Gastroesophageal sphincter (tissue), 3 donors: ENCODE results near the gene TXNDC17.

Source experiments
- EP300 ChIP-seq: sonication (generic); formaldehyde crosslinking; IDR thresholded peaks from one replicate; pipeline ENCODE4 v1.6.1; 2017; ENCODE audit warnings: antibody characterized with exemption, mild to moderate bottlenecking
- POLR2A ChIP-seq, 2 donors: fragments of 450-650 bp; IDR thresholded peaks; one replicate each; pipeline ENCODE4 v1.6.1; 2017; ENCODE audit warnings: antibody characterized with exemption in 2 of 2, mild to moderate bottlenecking in 2 of 2, moderate library complexity in 1 of 2
- POLR2AphosphoS5 ChIP-seq: sonication (generic); formaldehyde crosslinking; IDR thresholded peaks from one replicate; pipeline ENCODE4 v1.6.1; 2017; ENCODE audit warnings: antibody characterized with exemption
- TF ChIP-seq, protein P1 (sequence below), 4 experiments: fragments of 200-600 bp in 2 of 4; fragments of 450-650 bp in 2 of 4; sonication (generic) in 1 of 4; IDR thresholded peaks; one replicate each; pipeline ENCODE4 v1.5.1; 2017 to 2019; ENCODE audit warnings: antibody characterized with exemption in 4 of 4, mild to moderate bottlenecking in 2 of 4, moderate library complexity in 2 of 4

DNA sequence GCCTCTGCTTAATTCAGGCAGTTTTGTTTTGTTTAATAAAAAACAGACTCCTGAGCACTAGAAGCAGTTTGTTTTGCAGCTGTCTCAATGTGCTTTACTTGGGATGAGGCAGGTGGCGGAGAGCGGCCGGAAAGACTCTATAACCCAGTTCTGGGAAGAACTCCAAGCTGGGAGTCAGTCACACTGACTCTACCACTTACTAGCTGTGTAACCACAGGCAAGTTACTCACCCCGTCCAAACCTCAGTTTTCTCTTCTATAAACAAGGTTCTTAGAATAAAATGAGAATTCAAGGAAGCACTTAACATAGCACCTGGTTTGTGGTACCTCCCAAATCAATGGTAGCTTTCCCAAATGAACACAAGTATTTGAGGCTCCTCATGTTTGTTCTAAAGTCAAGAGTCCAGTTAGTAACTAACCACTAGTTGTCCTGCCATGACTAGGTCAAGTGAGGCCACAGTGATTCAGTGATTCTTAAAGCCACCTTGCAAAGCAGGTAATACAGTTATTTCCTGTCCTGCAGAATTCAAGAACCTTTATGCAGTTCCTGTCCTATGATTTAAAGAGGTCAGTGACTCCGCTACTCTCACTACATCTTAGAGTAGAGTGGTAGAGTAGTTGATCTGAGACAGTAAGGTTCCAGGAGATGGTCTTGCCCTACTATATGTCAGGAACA lies 2.7 kb downstream of the TXNDC17 start:
- TF ChIP-seq, protein P1, sequence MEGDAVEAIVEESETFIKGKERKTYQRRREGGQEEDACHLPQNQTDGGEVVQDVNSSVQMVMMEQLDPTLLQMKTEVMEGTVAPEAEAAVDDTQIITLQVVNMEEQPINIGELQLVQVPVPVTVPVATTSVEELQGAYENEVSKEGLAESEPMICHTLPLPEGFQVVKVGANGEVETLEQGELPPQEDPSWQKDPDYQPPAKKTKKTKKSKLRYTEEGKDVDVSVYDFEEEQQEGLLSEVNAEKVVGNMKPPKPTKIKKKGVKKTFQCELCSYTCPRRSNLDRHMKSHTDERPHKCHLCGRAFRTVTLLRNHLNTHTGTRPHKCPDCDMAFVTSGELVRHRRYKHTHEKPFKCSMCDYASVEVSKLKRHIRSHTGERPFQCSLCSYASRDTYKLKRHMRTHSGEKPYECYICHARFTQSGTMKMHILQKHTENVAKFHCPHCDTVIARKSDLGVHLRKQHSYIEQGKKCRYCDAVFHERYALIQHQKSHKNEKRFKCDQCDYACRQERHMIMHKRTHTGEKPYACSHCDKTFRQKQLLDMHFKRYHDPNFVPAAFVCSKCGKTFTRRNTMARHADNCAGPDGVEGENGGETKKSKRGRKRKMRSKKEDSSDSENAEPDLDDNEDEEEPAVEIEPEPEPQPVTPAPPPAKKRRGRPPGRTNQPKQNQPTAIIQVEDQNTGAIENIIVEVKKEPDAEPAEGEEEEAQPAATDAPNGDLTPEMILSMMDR (IDR thresholded peaks at IDR 0.05), result no peak
- TF ChIP-seq POLR2AphosphoS5 (no peak), POLR2A (IDR thresholded peaks at IDR 0.05) (no peak), EP300 (no peak)
